ENCODE measurements around the gene EXOC7. TPM values are rescaled to one million over a fixed set of nuclear protein-coding genes. Genes with fewer than 3 reads are reported as not detected.

Gene EXOC7
- total RNA-seq, 1 experiment from 2014 or later = 114 TPM

GRCh38 chr17:76033139-76033538 is 70.4 kb downstream of the EXOC7 start:
- ATAC-seq (no peak), DNase-seq (ENCODE audit: low read depth, low spot score) (no peak)
- Histone ChIP-seq H3K27me3 (ENCODE audit: insufficient read depth, low read length) (no peaks in the 10 kb centered on the region), H3K79me2 (ENCODE audit: insufficient read depth, low read length) (no peaks in the 10 kb centered on the region), H3K27ac (ENCODE audit: low read depth, low read length) (no peak overlapping the region), H3K36me3 (ENCODE audit: control insufficient read depth in 1 of 2, insufficient read depth in 2 of 2, low read length in 2 of 2) (peaks cover 0 to under 1% of the 10 kb centered on the region in 2 experiments; a peak in 2 of 4 replicates), H3K9me2 (ENCODE audit: insufficient read depth) (no peaks in the 10 kb centered on the region), H3K4me3 (replicated peaks in 1 of 2; ENCODE audit: low read depth in 1 of 2, low read length in 2 of 2) (no peak overlapping the region), H2AFZ (ENCODE audit: low read depth, low read length, poor library complexity, severe bottlenecking) (no peak overlapping the region), H3K4me2 (ENCODE audit: low read length) (no peak overlapping the region), H3K9ac (ENCODE audit: low read length) (no peak overlapping the region), H3K4me1 (ENCODE audit: control insufficient read depth in 1 of 2, insufficient read depth in 2 of 2, low read length in 2 of 2) (peaks cover 37 to 38% of the 10 kb centered on the region in 2 experiments), H4K20me1 (ENCODE audit: insufficient read depth) (no peaks in the 10 kb centered on the region), H3K9me3 (ENCODE audit: control insufficient read depth in 1 of 2, insufficient read depth in 1 of 2, low read depth in 1 of 2, low read length in 2 of 2) (no peaks in the 10 kb centered on the region)
- ChIA-PET POLR2A (interaction anchor here (0.9 kb wide), 1 partner anchor 26 kb away, joined by 6 read pairs; no protein-coding TSS in a partner anchor), RAD21 (ENCODE audit: low non-redundant PET in 1 of 2, low total read pairs in 2 of 2, uncharacterized antibody in 2 of 2, unreplicated experiment in 2 of 2) (no interaction called here), CTCF (interaction anchor here (0.8 kb wide), 1 partner anchor 247 kb away, joined by 3 read pairs; no protein-coding TSS in a partner anchor)
- no TSS peak for BruUV-seq (replicated peaks)
- intact Hi-C loops (cut with micrococcal nuclease) = no loop called here
- no peak for TF ChIP-seq SP1 (IDR thresholded peaks at IDR 0.05; ENCODE audit: low read depth)
- no peak for TF ChIP-seq CBX3 (IDR thresholded peaks at IDR 0.05; ENCODE audit: low read depth)
- TF ChIP-seq ELF1 (IDR thresholded peaks at IDR 0.05; ENCODE audit: borderline replicate concordance, low read depth) = no peak
- TF ChIP-seq ZFX (IDR thresholded peaks at IDR 0.05) = no peak
- TF ChIP-seq JUND (IDR thresholded peaks at IDR 0.05) = no peak
- no peak for TF ChIP-seq RAD21 (IDR thresholded peaks at IDR 0.05; ENCODE audit: low read depth)
- TF ChIP-seq, protein P1, sequence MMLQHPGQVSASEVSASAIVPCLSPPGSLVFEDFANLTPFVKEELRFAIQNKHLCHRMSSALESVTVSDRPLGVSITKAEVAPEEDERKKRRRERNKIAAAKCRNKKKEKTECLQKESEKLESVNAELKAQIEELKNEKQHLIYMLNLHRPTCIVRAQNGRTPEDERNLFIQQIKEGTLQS (IDR thresholded peaks at IDR 0.05) = no peak
- TF ChIP-seq, protein P2, sequence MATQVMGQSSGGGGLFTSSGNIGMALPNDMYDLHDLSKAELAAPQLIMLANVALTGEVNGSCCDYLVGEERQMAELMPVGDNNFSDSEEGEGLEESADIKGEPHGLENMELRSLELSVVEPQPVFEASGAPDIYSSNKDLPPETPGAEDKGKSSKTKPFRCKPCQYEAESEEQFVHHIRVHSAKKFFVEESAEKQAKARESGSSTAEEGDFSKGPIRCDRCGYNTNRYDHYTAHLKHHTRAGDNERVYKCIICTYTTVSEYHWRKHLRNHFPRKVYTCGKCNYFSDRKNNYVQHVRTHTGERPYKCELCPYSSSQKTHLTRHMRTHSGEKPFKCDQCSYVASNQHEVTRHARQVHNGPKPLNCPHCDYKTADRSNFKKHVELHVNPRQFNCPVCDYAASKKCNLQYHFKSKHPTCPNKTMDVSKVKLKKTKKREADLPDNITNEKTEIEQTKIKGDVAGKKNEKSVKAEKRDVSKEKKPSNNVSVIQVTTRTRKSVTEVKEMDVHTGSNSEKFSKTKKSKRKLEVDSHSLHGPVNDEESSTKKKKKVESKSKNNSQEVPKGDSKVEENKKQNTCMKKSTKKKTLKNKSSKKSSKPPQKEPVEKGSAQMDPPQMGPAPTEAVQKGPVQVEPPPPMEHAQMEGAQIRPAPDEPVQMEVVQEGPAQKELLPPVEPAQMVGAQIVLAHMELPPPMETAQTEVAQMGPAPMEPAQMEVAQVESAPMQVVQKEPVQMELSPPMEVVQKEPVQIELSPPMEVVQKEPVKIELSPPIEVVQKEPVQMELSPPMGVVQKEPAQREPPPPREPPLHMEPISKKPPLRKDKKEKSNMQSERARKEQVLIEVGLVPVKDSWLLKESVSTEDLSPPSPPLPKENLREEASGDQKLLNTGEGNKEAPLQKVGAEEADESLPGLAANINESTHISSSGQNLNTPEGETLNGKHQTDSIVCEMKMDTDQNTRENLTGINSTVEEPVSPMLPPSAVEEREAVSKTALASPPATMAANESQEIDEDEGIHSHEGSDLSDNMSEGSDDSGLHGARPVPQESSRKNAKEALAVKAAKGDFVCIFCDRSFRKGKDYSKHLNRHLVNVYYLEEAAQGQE (IDR thresholded peaks at IDR 0.05; ENCODE audit: low read depth) = no peak
- TF ChIP-seq YY1 (IDR thresholded peaks at IDR 0.05; ENCODE audit: extremely low read depth, insufficient replicate concordance, low read depth, low read length) = no peak
- no peak for TF ChIP-seq POLR2A (IDR thresholded peaks at IDR 0.05; ENCODE audit: borderline replicate concordance, extremely low read depth, insufficient read depth, insufficient read length)
- TF ChIP-seq EZH2 (IDR thresholded peaks at IDR 0.05) = no peak
- TF ChIP-seq TCF7L2 (IDR thresholded peaks at IDR 0.05; ENCODE audit: borderline replicate concordance, extremely low read depth, insufficient read depth, insufficient read length) = no peak
- no peak for TF ChIP-seq ZBTB33 (IDR thresholded peaks at IDR 0.05; ENCODE audit: extremely low read depth, insufficient replicate concordance, low read length)
- TF ChIP-seq, protein P3, sequence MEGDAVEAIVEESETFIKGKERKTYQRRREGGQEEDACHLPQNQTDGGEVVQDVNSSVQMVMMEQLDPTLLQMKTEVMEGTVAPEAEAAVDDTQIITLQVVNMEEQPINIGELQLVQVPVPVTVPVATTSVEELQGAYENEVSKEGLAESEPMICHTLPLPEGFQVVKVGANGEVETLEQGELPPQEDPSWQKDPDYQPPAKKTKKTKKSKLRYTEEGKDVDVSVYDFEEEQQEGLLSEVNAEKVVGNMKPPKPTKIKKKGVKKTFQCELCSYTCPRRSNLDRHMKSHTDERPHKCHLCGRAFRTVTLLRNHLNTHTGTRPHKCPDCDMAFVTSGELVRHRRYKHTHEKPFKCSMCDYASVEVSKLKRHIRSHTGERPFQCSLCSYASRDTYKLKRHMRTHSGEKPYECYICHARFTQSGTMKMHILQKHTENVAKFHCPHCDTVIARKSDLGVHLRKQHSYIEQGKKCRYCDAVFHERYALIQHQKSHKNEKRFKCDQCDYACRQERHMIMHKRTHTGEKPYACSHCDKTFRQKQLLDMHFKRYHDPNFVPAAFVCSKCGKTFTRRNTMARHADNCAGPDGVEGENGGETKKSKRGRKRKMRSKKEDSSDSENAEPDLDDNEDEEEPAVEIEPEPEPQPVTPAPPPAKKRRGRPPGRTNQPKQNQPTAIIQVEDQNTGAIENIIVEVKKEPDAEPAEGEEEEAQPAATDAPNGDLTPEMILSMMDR (IDR thresholded peaks at IDR 0.05 in 2 of 3, conservative IDR thresholded peaks at IDR 0.05 in 1 of 3; ENCODE audit: borderline replicate concordance in 1 of 3, insufficient read depth in 1 of 3, low read depth in 2 of 3, low read length in 2 of 3) = no peak
- no peak for TF ChIP-seq CEBPB (IDR thresholded peaks at IDR 0.05; ENCODE audit: low read depth)
- no peak for TF ChIP-seq ZNF274 (IDR thresholded peaks at IDR 0.05; ENCODE audit: low read depth, low read length)
- no peak for TF ChIP-seq FOSL1 (IDR thresholded peaks at IDR 0.05; ENCODE audit: low read depth)
- no peak for TF ChIP-seq SRF (IDR thresholded peaks at IDR 0.05; ENCODE audit: low read depth)
- TF ChIP-seq EZH2phosphoT487 (IDR thresholded peaks at IDR 0.05; ENCODE audit: borderline replicate concordance) = no peak
